Lower leg skin (tissue), 4 donors: ENCODE measurements around the gene LRRC43. TPM values are rescaled to one million over a fixed set of nuclear protein-coding genes. Genes with fewer than 3 reads are reported as not detected.

Experiments
- DNase-seq, 2 donors: peaks; one replicate each; pipeline ENCODE4 v3.0.0-alpha.2; 2019; ENCODE audit warnings: low spot score in 2 of 2
- H3K4me3 ChIP-seq: fragments of 200-600 bp; sonication (generic); 2 replicates; pipeline ENCODE4 v1.5.1; 2017; ENCODE audit warnings: mild to moderate bottlenecking, low read depth; ENCODE audit not compliant: poor library complexity, severe bottlenecking
- POLR2A ChIP-seq, 2 donors: fragments of 450-650 bp; IDR thresholded peaks; one replicate each; pipeline ENCODE4 v1.6.1; 2016 to 2017; ENCODE audit warnings: antibody characterized with exemption in 2 of 2, mild to moderate bottlenecking in 1 of 2, moderate library complexity in 1 of 2
- WGBS, 2 donors: methylation state at CpG; one replicate each; pipeline ENCODE4 v1.1.5; 2018; 5-methylcytosine and 5-hydroxymethylcytosine counted together
- intact Hi-C: fragments of 100-400 bp; cut with DNase I; formaldehyde crosslinking; loops from one replicate; pipeline ENCODE4 v1.15.0; 2023; ENCODE audit warnings: low total_unique reads
- total RNA-seq, 4 donors: library from RNA; depleted of rRNA; stranded (reverse); fragments of >200 nt; gene quantifications; one replicate each; pipeline ENCODE4 v1.1.0, GENCODE V29; 2016
- TF ChIP-seq, protein P1 (sequence below), 3 donors: fragments of 450-650 bp; IDR thresholded peaks; one replicate each; pipeline ENCODE4 v1.5.1; 2016; ENCODE audit warnings: antibody characterized with exemption in 3 of 3, mild to moderate bottlenecking in 3 of 3, moderate library complexity in 2 of 3

Gene LRRC43
- total RNA-seq, 4 donors from 2014 or later, result 1.2 to 2.3 TPM; not detected in 2

DNA sequence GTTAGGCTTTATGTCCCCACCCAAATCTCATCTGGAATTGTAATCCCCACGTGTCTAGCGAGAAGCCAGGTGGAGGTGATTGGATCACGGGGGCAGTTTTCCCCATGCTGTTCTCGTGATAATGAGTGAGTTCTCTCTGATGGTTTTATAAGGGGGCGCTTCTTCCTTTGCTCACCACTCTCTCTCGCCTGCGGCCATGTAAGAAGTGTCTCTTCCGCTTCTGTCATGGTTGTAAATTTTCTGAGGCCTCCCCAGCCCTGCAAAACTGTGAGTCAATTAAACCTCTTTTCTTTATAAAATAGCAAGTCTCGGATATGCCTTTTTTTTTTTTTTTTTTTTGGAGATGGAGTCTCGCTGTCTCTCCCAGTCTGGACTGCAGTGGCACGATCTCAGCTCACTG is 22.2 kb upstream of the LRRC43 start:
- WGBS, 2 donors, result 72 to 75% methylated on average over 11 of the region's 11 CpGs
- intact Hi-C loops, result no loop called here

DNA sequence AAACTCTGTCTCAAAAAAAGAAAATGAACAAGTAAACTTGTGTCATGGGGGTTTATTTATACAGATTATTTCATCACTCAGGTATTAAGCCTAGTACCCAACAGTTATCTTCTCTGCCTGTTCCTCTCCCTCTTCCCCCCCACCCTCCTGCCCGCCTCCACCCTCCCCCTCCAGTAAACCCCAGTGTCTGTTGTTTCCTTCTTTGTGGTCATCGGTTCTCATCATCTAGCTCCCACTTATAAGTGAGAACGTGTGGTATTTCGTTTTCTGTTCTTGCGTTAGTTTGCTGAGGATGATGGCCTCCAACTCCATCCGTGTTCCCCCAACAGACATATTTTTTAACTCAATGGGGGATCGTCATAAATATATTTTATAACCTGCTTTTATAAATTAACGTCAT is 21.2 kb upstream of the LRRC43 start:
- 69 to 74% methylated on average over 8 of the region's 8 CpGs for WGBS, 2 donors
- no peak overlapping the region for H3K4me3 ChIP-seq
- no peak for DNase-seq
- intact Hi-C loops, result no loop called here
- TF ChIP-seq, protein P1, sequence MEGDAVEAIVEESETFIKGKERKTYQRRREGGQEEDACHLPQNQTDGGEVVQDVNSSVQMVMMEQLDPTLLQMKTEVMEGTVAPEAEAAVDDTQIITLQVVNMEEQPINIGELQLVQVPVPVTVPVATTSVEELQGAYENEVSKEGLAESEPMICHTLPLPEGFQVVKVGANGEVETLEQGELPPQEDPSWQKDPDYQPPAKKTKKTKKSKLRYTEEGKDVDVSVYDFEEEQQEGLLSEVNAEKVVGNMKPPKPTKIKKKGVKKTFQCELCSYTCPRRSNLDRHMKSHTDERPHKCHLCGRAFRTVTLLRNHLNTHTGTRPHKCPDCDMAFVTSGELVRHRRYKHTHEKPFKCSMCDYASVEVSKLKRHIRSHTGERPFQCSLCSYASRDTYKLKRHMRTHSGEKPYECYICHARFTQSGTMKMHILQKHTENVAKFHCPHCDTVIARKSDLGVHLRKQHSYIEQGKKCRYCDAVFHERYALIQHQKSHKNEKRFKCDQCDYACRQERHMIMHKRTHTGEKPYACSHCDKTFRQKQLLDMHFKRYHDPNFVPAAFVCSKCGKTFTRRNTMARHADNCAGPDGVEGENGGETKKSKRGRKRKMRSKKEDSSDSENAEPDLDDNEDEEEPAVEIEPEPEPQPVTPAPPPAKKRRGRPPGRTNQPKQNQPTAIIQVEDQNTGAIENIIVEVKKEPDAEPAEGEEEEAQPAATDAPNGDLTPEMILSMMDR (IDR thresholded peaks at IDR 0.05), result no peak
- no peak for TF ChIP-seq POLR2A (IDR thresholded peaks at IDR 0.05)

More for the DNA sequence above, 22.2 kb upstream of the LRRC43 start:
- no peak overlapping the region for H3K4me3 ChIP-seq
- no peak for DNase-seq
- TF ChIP-seq, protein P1 (IDR thresholded peaks at IDR 0.05), result no peak
- no peak for TF ChIP-seq POLR2A (IDR thresholded peaks at IDR 0.05)

DNA sequence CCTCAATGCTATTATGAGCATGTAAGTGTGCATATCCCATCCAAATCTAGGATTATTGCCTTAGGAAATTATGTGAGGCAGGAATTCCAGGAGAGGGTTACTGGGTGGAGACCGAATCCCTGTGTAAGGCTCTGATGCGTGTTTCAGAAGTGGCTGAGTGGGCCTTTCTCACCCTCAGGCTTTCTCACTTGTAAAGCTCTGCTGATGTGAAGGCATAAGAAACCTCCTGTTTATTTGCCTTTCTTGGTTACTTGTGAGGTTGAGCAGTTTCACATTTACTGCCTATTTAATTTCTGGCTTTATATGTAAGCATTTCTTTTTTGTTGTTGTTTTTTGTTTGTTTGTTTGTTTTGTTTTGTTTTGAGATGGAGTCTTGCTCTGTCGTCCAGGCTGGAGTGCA is 19.9 kb upstream of the LRRC43 start:
- WGBS, 2 donors, result 69 to 83% methylated on average over 3 of the region's 3 CpGs
- TF ChIP-seq, protein P1 (IDR thresholded peaks at IDR 0.05), result no peak
- TF ChIP-seq POLR2A (IDR thresholded peaks at IDR 0.05), result no peak
- intact Hi-C loops, result no loop called here

DNA sequence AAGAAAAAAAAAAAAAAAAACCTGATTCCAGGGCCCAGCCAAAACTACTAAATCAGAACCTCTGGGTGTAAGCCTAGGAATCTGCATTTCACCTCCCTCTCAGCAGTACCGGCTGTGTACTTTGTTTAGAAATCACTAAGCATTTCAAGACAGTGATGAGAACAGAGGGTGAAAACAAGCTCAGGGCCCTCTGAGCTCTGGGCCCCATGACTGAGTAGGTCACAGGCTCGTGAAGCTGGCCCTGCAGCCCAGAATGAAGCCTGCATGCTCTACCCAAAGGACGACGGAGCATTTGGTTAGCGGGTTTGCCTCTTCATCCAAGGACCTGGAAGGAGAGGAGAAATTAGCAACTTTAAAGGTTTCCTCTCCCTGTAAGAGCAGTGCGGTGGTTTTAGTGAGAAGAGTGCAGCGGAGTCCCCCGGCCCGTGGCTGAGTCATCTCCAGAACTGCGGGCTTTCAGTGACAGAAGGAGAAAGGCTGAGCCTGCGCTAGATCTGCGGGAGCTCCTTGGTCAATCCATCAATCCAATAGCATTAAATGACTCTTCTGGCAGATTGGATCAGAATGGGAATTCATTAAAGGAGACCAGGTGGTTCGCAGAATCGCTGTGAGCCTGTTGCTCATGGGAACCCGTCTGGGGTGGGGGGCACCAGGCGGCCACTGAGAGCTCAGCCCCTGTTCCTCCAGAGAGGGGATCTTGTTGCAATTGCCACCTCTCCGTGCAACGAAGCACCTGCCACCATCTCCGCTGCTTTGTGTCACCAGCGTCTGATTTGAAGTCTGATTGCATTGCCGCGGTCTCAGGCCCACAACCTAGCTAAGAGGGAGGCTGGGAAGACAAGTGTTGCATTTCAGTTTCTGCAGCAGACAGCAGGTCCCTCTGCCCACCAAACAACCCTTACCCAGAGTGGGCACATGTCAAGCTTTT is 16.2 kb upstream of the LRRC43 start:
- intact Hi-C loops, result no loop called here
- WGBS, 2 donors, result 80 to 82% methylated on average over 22 of the region's 22 CpGs
- no peak for DNase-seq
- TF ChIP-seq, protein P1 (IDR thresholded peaks at IDR 0.05), result no peak
- TF ChIP-seq POLR2A (IDR thresholded peaks at IDR 0.05), result no peak
- no peak overlapping the region for H3K4me3 ChIP-seq

More for the DNA sequence above, 19.9 kb upstream of the LRRC43 start:
- DNase-seq, result no peak
- no peak overlapping the region for H3K4me3 ChIP-seq

DNA sequence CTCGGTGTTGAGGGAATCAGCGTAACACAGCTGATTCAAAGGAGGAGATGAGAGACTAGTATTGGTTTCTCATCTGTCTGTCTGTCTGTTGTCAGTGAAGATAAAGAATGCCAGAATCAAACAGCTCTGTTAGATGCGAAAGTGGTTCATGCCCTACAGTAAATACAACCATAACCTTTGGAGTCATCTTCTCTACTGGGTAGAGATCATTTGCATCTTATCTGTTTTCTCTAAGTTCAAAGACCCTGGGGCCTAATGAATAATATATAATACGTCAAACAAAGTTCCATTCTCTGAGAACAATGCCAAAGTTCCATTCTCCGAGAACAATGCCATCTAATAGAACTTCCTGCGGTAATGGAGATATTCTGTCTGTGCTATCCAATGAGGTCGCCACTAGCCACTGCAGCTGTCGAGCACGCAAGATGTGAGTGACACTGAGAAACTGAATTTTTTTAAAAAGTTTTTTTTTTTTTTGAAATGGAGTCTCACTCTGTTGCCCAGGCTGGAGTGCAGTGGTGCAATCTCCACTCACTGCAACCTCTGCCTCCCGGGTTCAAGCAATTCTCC is 15.5 kb upstream of the LRRC43 start:
- H3K4me3 ChIP-seq, result no peak overlapping the region
- WGBS, 2 donors, result 81 to 84% methylated on average over 10 of the region's 10 CpGs
- intact Hi-C loops, result no loop called here
- no peak for DNase-seq
- TF ChIP-seq POLR2A (IDR thresholded peaks at IDR 0.05), result no peak
- TF ChIP-seq, protein P1 (IDR thresholded peaks at IDR 0.05), result no peak
